NCI-H2196 (cell line): ENCODE measurements around the gene SKIC8.

Experiments
- DNase-seq: peaks from one replicate; lab custom pipeline; 2025; ENCODE audit not compliant: unreplicated experiment; lab: John Stamatoyannopoulos, UW

Gene SKIC8

DNA sequence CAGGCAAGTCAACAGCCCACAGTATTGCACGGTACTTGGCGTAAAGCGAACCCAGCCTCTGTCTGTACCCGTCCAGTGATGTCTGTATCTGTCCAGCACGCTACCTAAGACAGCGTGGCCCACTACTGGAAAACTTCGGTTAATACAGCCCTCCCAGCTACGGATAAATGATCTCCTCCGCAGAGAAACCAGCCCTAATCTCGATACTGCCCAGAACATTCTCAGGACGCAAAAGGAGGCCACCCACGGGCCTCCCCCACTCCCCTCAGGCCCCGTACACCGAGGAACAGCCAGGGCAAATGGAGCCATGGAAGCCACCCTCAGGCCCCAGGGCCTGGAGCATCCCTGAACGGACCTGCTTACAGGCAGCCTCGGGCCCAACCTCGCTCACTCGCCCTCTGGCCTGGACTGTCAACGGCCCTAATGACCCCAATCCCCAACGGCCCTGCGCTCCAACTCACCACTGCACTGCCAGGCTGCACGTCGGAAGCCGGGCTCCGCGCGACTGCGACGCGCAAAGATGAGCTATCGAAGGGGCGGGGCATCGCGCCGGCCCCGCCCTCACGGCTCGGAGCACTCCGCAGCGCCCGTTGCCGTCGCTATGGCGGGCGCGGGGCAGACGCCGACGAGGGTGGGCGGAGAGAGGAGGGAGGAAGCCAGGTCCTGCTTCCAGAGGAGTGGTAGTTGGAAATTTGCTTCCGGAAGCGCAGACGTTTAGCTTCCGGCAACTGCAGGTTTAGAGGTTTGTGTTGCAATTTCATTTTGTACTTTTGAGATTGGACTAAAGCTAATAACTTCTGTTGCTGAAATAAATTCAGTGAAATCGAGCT is at the start of gene SKIC8:
Gene SKIC8 (minus strand): TSS at position 509 of the 830 bp plus-strand sequence. CDS start 3,923 bp downstream, outside the sequence.
- DNase-seq, result peak; percentile 87

DNA sequence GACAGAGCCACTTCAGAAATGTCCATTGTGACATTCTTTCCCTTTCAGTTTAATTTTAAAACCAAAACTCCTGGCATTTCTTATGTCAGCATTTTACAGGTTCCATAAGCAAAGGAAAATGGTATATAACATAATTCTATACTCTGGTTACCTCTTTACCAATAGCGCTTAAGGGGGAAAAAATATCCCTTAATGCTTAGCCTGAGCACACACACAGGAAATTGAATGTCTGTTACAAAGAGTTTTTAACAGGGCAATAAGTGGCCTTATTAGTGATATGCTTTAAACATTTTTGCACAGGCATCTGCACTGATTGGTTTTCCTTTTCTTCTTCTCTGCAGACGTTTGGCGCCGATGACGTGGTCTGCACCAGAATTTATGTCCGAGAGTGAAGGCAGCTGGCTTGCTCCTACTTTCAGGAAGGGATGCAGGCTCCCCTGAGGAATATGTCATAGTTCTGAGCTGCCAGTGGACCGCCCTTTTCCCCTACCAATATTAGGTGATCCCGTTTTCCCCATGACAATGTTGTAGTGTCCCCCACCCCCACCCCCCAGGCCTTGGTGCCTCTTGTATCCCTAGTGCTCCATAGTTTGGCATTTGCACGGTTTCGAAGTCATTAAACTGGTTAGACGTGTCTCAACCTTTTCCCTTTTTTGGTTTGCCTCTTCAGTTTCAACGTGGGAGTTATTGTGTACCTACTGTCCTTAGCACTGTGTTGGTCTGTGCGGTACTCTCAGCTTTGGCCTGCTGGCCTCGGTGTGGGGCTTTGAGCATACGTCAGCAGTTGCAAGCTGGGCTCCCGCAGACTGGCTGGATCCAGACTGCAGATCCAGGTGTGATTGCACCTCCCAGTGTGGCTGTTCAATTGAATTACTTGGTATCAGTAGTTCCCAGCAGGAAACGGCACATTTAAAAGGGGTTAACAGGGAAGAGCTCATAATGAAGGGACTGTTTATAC is 48.5 kb upstream of the SKIC8 start:
- no peak for DNase-seq

DNA sequence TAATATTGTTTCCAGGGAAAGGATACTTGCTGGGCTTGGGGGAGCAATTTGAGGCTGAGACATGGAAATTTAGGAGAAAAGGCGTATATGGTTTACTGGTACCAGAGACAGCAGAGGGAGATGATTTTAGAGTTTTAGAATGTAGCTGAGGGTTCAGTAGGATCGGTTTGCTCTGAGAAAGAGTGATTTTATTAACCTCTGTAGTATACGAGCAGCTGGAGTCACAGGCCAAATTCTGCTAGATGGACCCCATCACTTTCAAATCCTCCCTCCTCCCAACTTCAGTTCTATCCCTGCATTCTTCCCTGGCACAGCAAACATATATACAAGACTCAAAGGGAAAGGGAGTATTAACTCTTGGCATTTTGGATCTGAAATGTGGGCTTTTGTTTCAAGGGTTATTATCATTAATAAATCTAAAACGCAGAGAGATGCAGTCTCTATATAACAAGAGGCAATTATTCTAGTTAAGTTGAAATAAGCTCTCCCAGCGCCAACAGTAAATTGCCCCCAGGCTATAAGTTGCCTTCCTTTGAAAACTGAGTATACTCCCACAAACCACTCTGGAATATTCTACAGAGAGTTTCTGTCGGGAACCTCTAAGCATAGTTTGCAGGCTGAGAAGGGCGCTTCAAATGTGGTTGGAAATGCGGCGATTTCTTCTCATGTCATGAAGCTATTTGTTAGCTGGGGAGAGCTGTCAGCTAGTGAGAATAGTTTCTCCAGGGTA is 46.2 kb upstream of the SKIC8 start:
- DNase-seq, result no peak

DNA sequence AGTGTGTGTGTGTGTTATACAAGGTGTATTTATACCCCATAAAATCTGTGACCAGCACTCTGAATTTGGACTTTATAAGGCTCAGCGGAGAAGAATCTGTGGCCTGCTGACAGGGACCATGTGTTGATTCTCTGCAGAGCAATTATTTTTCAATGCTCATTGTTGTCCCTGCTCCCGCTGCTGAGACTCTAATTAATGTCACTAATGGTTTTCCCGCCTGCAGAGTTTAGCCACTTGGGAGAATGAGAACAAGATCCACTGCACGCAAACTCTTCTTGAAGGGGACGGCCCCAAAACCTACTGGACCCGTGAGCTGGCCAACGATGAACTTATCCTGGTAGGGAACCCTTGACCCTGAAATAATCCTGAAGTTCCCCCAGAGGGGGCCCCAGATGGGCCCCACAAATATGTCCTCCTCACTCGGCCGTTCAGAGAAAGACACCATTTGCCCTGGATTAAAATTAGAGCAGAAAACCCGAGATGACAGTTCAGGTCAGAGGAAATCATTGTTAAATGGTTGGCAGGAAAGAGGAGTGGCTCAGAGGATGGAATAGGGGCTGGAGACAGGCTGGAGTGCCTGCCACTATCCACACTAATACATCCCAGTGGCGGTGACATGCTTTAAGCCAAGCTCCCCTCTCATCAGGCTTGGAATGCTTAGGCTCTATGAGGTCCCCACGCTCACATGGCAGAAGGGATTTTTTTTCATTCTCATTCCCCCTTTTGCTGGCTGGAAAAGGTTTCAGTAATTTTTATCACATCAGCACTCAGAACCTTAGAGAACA is 44.1 kb upstream of the SKIC8 start:
- no peak for DNase-seq

DNA sequence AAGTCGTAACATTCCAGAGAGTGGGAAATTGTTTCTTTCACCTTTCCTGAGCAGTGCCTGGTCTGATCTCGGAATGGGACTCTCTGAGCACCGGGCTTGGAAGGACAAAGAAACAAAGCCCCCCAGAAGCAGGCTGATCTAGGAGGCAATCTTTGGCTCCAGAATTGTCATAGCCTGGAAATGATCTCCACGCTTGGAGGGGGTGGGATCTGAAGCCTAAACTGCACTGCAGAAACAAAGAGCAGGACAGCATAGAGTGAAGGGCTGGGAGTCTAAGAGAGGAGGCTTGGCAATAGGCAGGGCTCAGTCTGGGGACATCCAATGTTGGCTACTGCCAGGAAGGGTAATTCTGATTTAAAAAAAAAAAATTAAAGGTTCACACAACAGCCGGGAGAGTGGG is 42.6 kb upstream of the SKIC8 start:
- DNase-seq, result no peak

DNA sequence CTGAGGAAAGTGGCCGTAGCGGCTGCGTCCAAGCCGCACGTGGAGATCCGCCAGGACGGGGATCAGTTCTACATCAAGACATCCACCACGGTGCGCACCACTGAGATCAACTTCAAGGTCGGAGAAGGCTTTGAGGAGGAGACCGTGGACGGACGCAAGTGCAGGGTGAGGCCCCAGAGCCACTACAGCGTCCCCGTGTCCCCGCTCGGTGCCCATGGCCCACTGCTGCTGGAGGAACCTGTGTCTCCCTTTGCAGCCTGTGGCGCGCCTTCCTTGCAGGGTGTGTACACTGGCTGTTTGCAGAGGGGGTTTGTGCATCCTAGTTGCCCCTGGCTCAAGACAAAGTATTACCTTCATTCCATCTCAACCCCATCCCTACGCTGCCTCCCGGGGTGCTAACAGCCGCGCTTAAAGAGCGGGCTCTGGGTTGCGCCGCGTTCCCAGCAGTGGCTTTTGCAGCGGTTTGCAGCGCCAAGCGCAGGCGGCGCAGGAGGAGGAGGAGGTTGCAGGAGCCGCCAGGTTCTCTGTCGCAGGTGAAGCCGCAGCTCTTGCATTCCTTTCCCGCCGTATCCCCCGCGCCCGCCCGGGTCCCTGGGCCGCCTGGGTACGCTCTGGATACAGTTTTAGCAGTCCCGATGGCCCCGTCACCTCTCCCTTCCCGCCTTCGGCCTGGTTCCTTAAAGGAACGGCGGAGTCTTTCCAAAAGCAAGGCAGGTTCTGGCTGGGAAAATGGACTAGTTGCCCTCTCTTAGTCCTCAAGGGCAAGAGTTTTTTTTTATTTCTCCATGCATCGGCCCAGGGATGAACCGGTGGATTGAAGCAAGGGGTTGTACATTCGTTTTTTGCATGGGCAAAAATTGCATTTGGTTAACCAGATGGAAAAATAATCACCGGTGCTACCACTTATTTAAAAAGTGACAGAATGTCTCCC is 41.9 kb upstream of the SKIC8 start:
- DNase-seq, result no peak

DNA sequence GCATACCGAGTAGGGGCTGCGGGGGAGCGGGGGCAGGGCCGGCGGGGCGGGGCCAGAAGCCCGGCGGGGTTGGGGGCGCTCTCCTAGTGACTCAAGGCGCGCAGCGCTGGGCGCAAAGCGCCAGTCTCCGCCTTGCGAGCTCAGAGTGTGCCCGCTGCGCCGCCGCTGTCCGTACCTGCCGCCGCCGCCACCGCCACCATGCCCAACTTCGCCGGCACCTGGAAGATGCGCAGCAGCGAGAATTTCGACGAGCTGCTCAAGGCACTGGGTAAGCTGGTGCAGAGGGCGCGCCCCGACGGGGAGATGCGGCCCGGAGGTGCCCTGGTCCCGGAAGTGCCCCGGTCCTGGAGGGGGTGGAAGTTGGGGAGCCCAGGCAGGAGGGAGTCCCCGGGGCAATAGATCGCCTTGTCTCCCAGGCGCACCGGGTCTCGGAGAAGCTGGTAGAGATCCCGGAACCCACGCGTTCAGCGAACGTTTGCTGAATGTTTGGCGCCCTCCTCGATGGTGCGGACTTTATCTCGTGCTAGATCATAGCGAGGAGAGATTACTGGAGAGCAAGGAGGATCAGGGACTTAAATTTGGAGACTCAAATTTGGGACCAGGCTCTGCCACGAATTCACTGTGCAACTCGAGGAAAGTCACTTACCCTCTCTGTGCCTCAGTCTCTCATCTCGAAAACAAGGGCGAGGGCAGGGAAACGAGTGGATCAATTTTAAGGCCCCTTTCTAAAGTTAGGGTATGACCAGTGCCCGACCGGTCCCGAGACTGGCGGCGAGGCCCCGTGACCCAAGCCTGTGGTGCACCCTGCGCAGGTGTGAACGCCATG is 41.0 kb upstream of the SKIC8 start, which contains the start of gene CRABP1:
Gene CRABP1 (plus strand): TSS at position 123 of the 826 bp plus-strand sequence. CDS start 76 bp downstream, at position 199.
- DNase-seq, result no peak

DNA sequence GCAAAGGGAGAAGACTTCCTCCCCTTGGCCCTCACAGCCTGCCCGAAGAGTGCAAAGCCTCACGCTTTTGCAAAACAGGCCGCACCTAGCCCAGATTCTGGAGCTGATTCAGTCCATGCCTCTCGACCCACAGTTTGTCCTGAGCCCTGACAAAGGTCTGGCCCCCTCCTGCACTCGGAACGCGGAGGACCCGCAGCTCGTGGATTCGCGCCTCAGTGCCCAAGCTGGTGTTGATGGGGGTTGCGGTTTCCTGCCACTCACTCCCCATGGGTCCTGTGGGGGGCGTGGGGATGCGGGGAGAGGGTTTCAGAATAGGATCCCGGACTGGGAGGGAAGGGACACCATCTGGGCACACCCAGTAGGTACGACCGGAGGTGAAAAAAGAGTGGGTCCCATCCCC is 40.1 kb upstream of the SKIC8 start:
- DNase-seq, result no peak

DNA sequence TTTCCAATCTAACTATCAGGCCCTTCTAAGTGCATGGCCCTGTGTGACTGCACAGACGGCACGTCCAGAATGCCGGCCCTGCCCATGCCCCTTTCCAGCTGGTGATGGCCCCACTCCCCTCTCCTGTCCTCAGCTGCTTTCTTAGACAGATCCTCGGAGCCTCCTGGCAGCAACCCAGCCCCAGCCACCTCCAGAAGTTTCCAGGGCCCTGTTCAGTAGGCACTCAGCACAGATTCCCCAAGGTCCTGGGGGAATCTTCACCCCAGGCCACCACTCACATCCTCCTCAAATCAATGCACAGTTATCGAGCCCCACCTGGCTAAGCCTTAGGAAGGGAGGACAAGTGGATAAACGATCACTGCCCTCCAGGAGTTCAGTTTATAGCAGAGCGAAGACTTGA is 39.4 kb upstream of the SKIC8 start:
- no peak for DNase-seq

DNA sequence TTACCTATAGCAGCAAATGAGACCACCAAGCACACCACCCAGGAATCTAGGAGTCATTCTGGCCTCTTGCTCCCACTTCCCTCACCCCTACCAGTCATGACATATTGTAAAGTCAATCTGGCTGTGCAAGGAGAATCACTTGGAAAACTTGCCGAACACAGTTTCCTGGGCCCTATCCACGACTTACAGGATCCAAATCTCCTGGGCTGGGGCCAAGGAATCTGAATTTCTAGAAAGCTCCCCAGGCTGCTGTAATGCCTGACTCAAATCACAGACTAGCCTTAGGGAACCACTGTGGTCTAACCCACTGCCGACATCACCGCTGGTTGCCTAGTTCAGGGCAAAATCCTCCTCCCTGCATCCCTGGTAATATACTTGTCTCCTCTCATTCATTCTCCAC is 36.6 kb upstream of the SKIC8 start:
- DNase-seq, result no peak

DNA sequence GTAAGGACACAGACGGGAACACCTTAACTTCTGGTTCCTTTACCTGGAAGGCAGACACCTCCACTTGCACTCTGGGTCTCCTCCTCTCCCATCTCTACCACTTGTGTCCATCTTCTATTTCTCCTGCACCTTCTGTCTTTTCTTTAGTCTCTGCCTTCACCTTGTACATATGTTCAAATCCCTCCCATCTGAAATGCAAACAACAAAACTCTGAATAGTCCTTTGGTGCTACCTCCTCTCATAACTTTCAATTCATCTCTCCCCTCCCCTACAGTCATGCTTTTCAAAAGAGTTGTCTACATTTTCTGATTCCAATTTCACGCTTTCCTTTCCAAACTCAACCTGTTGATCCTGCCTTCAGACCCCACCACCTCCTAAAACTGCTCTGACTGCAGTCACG is 35.4 kb upstream of the SKIC8 start:
- DNase-seq, result no peak

DNA sequence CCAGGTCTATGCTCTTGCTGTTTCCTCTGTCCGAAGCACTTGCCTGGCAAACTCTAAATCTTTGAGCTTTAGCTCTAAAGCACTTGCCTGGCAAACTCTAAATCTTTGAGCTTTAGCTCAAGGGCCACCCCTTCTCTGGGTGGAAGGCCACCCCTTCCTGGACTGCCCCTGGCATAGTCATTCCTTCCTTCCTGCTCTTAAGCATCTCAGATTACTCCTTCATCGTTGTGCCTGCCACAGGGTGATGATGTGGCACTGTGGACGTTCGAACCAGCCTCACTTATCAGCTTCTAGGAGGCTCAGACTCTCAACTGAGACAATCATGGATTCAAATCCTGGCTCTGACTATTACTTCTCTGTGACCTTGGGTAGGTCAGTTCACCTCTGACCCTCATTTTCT is 30.2 kb upstream of the SKIC8 start:
- DNase-seq, result no peak

DNA sequence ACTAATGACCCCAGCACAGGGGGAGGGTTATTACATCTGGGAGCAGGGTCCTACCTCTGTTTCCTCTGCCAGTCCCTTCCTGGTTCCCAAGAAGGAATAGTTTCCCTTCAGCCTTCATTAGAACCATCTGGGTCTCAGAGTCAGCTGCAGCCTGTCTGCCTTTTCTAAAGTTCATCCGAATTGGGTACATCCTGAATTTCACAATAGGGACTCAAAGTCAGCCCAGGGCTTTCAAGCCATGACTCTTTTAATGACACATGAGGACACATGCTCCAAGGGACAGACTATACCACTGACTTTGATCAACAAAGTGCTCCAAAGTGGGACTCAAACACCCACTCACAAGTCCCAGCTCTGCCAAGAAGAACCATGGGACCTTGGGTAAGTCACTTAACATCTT is 28.1 kb upstream of the SKIC8 start:
- DNase-seq, result no peak

DNA sequence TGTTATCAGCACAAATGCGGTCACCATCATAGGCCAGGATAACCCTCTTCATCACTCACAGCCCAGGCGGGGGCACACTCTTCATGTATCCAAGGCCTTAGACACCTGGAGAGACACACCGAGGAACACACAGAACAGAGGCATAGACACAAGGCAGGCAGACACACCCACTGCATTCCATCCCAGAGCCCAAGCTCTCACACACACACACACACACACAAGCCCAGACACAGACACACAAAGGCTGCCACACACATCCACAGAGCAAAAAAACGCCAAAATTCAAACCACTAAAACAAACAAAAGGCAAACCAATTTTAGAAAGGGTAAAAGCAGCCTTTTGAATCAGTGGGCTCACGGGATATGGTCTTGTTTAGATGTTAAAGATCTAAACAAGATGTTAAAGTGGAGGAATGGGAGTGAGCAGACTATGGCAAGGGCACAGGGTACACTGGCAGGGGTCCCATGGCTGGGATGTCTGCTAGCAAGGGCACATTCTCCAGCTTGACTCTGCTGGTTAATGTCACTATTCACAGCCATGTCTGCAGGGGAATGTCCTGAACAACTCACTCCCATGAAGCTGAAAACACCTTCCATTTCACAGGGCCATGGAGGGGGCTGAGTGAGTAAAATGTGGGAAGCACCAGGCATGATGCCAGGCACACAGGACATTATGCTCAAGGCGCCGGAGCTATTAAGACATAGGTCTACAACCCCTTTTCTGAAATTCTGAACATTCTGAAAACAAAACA is 25.9 kb upstream of the SKIC8 start:
- DNase-seq, result no peak

DNA sequence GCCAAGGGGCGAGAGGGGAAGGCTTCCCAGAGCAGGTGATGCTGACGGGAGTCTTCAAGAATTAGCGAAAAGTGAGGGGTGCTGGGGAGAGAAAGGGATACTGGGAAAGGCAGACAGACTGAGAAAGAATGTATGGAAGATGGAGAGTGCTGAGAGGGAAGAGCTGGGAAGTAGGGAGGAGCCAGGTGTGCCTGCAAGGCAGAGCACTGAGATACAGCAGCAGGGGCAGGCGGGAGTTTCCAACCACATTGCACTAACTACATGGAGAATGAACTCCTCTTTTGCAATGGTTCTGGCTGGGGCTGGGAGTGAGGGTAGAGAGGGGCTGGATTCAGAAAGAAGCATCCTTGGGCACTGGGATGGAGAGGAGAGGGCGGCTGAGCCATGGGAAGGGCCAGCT is 24.7 kb upstream of the SKIC8 start:
- DNase-seq, result no peak

DNA sequence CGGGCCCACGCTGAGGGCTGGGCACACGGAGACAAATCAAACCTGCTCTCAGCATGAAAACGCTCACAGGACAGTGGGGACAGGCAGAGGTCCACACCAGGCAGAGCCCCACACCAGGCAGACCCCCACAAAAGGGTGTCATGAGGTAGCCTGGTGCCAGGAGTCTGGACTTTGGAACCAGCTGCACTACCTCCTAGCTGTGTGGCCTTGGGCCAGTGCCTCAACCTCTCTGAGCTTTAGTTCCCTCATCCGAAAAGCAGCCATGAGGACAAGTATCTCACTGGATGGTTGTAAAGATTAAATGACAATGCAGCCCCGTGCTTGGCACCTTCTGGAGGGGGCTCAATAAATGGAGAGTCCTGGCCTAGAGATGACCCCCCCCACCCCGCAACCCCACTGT is 24.3 kb upstream of the SKIC8 start:
- no peak for DNase-seq

DNA sequence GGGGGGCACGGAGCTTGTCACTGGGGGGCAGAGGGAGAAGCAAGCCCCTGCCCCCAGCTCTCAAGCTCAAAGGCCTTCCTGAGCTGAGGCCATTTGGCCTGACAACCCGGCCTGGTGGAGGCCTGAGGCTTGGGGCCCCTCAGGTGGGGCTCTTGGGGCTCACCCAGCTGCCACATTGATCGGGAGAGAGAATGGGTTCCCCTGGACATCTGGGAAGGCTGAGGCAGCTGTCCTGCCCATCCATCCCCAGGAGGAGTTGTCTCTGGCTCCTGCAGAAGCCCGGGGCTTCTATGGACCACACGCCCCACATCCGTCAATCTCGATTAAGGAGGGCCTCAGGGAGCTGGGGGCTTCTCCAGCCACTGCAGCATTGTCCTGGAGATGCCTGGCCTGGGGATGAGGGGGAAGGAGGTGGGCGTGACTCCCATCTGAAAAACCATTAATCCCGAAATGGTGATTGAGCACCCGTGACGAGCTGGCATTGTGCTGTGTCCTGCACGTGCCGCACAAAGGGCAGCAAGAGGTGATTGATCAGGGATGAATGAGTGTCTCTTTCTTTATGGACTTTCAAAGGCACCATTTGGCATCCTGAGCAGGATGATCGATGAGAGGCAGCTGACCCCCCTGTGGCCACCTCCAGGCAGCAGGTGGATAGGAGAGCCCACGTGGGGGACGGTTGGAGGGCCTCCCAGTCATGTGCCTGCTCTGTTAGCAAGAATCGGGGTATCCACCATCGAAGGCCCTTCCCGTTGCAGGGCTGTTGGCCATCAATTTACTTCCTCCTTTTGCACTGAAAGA is 23.5 kb upstream of the SKIC8 start:
- no peak for DNase-seq
